Stimulated activated naive CD4-positive, alpha-beta T cell treated with Interleukin-2 at 50 U/mL for 16 hours (primary cell): ENCODE data around the gene KRCC1.
"Not testable (repeated sequence)": the region's sequence is repeated elsewhere in the genome, so short reads cannot be mapped to it uniquely, and the experiment has no call there.

Experiments
- DNase-seq: peaks from one replicate; lab custom pipeline; 2025; lab: John Stamatoyannopoulos, UW

The KRCC1 gene

GRCh38 chr2:88074854-88075292 lies 19.3 kb upstream of the KRCC1 start:
- DNase-seq: no peak

- DNase-seq: no peak
Observed at GRCh38 chr2:88074150-88074549, 18.6 kb upstream of the KRCC1 start.

GRCh38 chr2:88071365-88071764 lies 15.8 kb upstream of the KRCC1 start:
- DNase-seq: no peak

- no peak for DNase-seq
Observed at GRCh38 chr2:88070055-88070454, 14.5 kb upstream of the KRCC1 start.

- DNase-seq: no peak
Observed at GRCh38 chr2:88069117-88069516, 13.5 kb upstream of the KRCC1 start.

GRCh38 chr2:88068044-88068443 lies 12.5 kb upstream of the KRCC1 start:
- DNase-seq: no peak

- no peak for DNase-seq
Observed at GRCh38 chr2:88067598-88067997, 12.0 kb upstream of the KRCC1 start, which contains the start of gene SMYD1. Gene SMYD1, plus strand, starts transcription at chr2:88067825. Its CDS starts 40 bp downstream, at chr2:88067865.

- no peak for DNase-seq
Observed at GRCh38 chr2:88067189-88067588, 11.6 kb upstream of the KRCC1 start.

- no peak for DNase-seq
Observed at GRCh38 chr2:88066543-88066942, 11.0 kb upstream of the KRCC1 start.

- no peak for DNase-seq
Observed at GRCh38 chr2:88061295-88061694, 5.7 kb upstream of the KRCC1 start.

- DNase-seq: no peak
Observed at GRCh38 chr2:88060907-88061275, 5.3 kb upstream of the KRCC1 start.

GRCh38 chr2:88059979-88060906 lies 4.7 kb upstream of the KRCC1 start:
- peak; percentile 13 for DNase-seq

- DNase-seq: no peak
Observed at GRCh38 chr2:88058191-88058590, 2.6 kb upstream of the KRCC1 start.

GRCh38 chr2:88057437-88057844 lies 1.9 kb upstream of the KRCC1 start:
- DNase-seq: no peak

GRCh38 chr2:88054782-88055370 lies 707 bp downstream of the KRCC1 start:
- DNase-seq: no peak

- DNase-seq: no peak
Observed at GRCh38 chr2:88053934-88054781, 1.4 kb downstream of the KRCC1 start.

- DNase-seq: no peak
Observed at GRCh38 chr2:88053296-88053695, 2.3 kb downstream of the KRCC1 start.

- no peak for DNase-seq
Observed at GRCh38 chr2:88051792-88052191, 3.8 kb downstream of the KRCC1 start.

- no peak for DNase-seq
Observed at GRCh38 chr2:88049622-88050021, 6.0 kb downstream of the KRCC1 start.

GRCh38 chr2:88048541-88048940 lies 7.0 kb downstream of the KRCC1 start:
- DNase-seq: no peak

- DNase-seq: not testable (repeated sequence)
Observed at GRCh38 chr2:88045561-88045960, 10.0 kb downstream of the KRCC1 start.

GRCh38 chr2:88042476-88042875 lies 13.1 kb downstream of the KRCC1 start:
- no peak for DNase-seq
